ENCODE data around the gene NRDC.

DNA sequence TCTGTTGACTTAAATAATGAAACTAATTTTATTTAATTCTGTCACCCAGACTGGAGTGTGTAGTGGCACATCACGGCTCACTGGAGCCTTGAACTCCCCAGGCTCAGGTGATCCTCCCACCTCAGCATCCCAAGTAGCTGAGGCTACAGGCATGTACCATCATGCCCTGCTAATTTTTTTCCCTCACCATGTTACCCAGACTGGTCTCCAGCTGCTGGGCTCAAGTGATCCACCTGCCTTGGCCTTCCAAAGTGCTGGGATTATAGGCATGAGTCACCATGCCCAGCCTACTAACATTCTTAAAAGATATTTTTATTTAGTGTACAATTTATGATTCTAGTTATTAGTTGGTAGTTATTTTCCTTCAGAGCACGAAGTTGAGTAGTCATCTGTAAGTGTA, 49.5 kb downstream of the NRDC start:
- TF ChIP-seq, protein P1, sequence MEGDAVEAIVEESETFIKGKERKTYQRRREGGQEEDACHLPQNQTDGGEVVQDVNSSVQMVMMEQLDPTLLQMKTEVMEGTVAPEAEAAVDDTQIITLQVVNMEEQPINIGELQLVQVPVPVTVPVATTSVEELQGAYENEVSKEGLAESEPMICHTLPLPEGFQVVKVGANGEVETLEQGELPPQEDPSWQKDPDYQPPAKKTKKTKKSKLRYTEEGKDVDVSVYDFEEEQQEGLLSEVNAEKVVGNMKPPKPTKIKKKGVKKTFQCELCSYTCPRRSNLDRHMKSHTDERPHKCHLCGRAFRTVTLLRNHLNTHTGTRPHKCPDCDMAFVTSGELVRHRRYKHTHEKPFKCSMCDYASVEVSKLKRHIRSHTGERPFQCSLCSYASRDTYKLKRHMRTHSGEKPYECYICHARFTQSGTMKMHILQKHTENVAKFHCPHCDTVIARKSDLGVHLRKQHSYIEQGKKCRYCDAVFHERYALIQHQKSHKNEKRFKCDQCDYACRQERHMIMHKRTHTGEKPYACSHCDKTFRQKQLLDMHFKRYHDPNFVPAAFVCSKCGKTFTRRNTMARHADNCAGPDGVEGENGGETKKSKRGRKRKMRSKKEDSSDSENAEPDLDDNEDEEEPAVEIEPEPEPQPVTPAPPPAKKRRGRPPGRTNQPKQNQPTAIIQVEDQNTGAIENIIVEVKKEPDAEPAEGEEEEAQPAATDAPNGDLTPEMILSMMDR (conservative IDR thresholded peaks at IDR 0.05; ENCODE audit: low read length), result no peak
- TF ChIP-seq EZH2phosphoT487 (IDR thresholded peaks at IDR 0.05; ENCODE audit: borderline replicate concordance), result no peak
